Measurements from ENCODE around the gene GAGE12E. TPM values are rescaled to one million over a fixed set of nuclear protein-coding genes. Genes with fewer than 3 reads are reported as not detected.

The GAGE12E gene
- total RNA-seq, 1 donor from 2014 or later: not detected

Other genes with a start within 250 kb of the GAGE12E start
- not detected in 3 replicates for gene GAGE10, start 247.6 kb upstream of the GAGE12E start, total RNA-seq
- gene GAGE12J, start 229.3 kb upstream of the GAGE12E start, total RNA-seq: not detected in 3 replicates
- not detected in 3 replicates for gene GAGE13, start 219.7 kb upstream of the GAGE12E start, total RNA-seq
- gene GAGE12C, start 19.1 kb upstream of the GAGE12E start, total RNA-seq: not detected in 3 replicates
- not detected in 3 replicates for gene GAGE12D, start 9.6 kb upstream of the GAGE12E start, total RNA-seq
- not detected in 3 replicates for gene GAGE12F, start 9.6 kb downstream of the GAGE12E start, total RNA-seq
- not detected in 3 replicates for gene GAGE12G, start 19.1 kb downstream of the GAGE12E start, total RNA-seq
- not detected in 3 replicates for gene GAGE12H, start 28.7 kb downstream of the GAGE12E start, total RNA-seq
- gene GAGE2A, start 38.2 kb downstream of the GAGE12E start, total RNA-seq: not detected in 3 replicates
- gene GAGE1, start 47.7 kb downstream of the GAGE12E start, total RNA-seq: not detected in 3 replicates
- not detected in 3 replicates for gene PAGE1, start 144.7 kb downstream of the GAGE12E start, total RNA-seq

Measured in chondrocyte (in vitro differentiated cells).